Endothelial cell of umbilical vein (primary cell): ENCODE measurements around the gene TM2D1. TPM values are rescaled to one million over a fixed set of nuclear protein-coding genes. Genes with fewer than 3 reads are reported as not detected.

ENCODE experiments used
- BruUV-seq: library from RNA; stranded (reverse); fragments of 400-500 nt; replicated peaks from 2 replicates; lab custom pipeline; 2021; lab: Mats Ljungman, UMichigan
- CTCF ChIA-PET: fragments of 300-600, 350-600 bp; sonication (Branson Sonifier 250); formaldehyde crosslinking; loops from one replicate; lab custom pipeline; 2021; ENCODE audit warnings: antibody characterized with exemption, inconsistent platforms; lab: Charles Lee
- POLR2A ChIA-PET: fragments of 300-600, 350-600 bp; sonication (Branson Sonifier 250); formaldehyde crosslinking; loops from one replicate; lab custom pipeline; 2021; ENCODE audit warnings: antibody characterized with exemption, inconsistent platforms; lab: Charles Lee
- DNase-seq: peaks from one replicate; pipeline ENCODE4 v3.0.0-alpha.2; 2011; ENCODE audit warnings: low read depth, low spot score
- FAIRE-seq: peaks from 2 replicates; lab custom pipeline; 2011; peaks lifted over from hg19 to GRCh38; lab: Jason Lieb, UNC
- H2AFZ ChIP-seq: 2 replicates; pipeline ENCODE4 v1.6.0; 2012; ENCODE audit warnings: low read depth, low read length, control low read depth, inconsistent platforms
- H3K27ac ChIP-seq: 2 replicates; pipeline ENCODE4 v1.5.1; 2011; ENCODE audit warnings: low read depth, mild to moderate bottlenecking, control low read depth, low read length, moderate library complexity; ENCODE audit not compliant: insufficient read depth
- H3K27me3 ChIP-seq, 2 experiments: 2 replicates each; pipeline versions ENCODE4 v1.6.0 to v1.6.1; 2011; ENCODE audit warnings: low read length in 2 of 2, mixed read lengths in 1 of 2; ENCODE audit not compliant: control insufficient read depth in 2 of 2, insufficient read depth in 2 of 2
- H3K36me3 ChIP-seq, 2 experiments: 2 replicates in 1 of 2; 3 replicates in 1 of 2; pipeline ENCODE4 v1.5.1; 2011; ENCODE audit warnings: low read length in 2 of 2, mild to moderate bottlenecking in 1 of 2, moderate library complexity in 1 of 2; ENCODE audit not compliant: control insufficient read depth in 2 of 2, insufficient read depth in 2 of 2; ENCODE audit errors: extremely low read depth in 1 of 2
- H3K4me1 ChIP-seq: 3 replicates; pipeline ENCODE4 v1.5.1; 2011; ENCODE audit warnings: mild to moderate bottlenecking, low read length; ENCODE audit not compliant: control insufficient read depth, insufficient read depth; ENCODE audit errors: extremely low read depth
- H3K4me2 ChIP-seq: 2 replicates; pipeline ENCODE4 v1.6.1; 2011; ENCODE audit warnings: low read length, control low read depth, mixed read lengths; ENCODE audit not compliant: insufficient read depth
- H3K4me3 ChIP-seq, 3 experiments: fragments of 200-600 bp in 1 of 3; sonication (generic), shearing (Covaris generic) in 1 of 3; replicated peaks in 1 of 3; 2 replicates each; pipeline ENCODE4 v1.5.1; 2011 to 2016; ENCODE audit warnings: control low read depth in 3 of 3, low read length in 3 of 3, mild to moderate bottlenecking in 2 of 3, inconsistent platforms in 1 of 3, low read depth in 1 of 3, moderate library complexity in 1 of 3; ENCODE audit not compliant: insufficient read depth in 1 of 3
- H3K79me2 ChIP-seq: 2 replicates; pipeline ENCODE4 v1.6.0; 2012; ENCODE audit warnings: low read length, inconsistent platforms; ENCODE audit not compliant: control insufficient read depth, insufficient read depth
- H3K9ac ChIP-seq: replicated peaks from 2 replicates; pipeline ENCODE3; 2011; ENCODE audit warnings: low read length, control low read depth; ENCODE audit not compliant: insufficient read depth; ENCODE audit errors: extremely low read depth
- H3K9me1 ChIP-seq: replicated peaks from 3 replicates; pipeline ENCODE4 v1.6.0; 2011; ENCODE audit warnings: mild to moderate bottlenecking, low read length; ENCODE audit not compliant: control insufficient read depth, insufficient read depth; ENCODE audit errors: extremely low read depth
- H3K9me3 ChIP-seq: replicated peaks from 2 replicates; pipeline ENCODE4 v1.5.1; 2012; ENCODE audit warnings: low read length, inconsistent platforms; ENCODE audit not compliant: control insufficient read depth, insufficient read depth
- H4K20me1 ChIP-seq: replicated peaks from 2 replicates; pipeline ENCODE3; 2011; ENCODE audit warnings: mild to moderate bottlenecking, low read length; ENCODE audit not compliant: control insufficient read depth, insufficient read depth; ENCODE audit errors: extremely low read depth
- CTCF ChIP-seq, 2 donors: IDR thresholded peaks; 1 replicate in 1 of 2; 2 replicates in 1 of 2; pipeline ENCODE4 v1.5.1; 2011; ENCODE audit warnings: low read length in 2 of 2, mild to moderate bottlenecking in 2 of 2, moderate library complexity in 2 of 2, control low read depth in 1 of 2, inconsistent platforms in 1 of 2, low read depth in 1 of 2; ENCODE audit not compliant: insufficient read depth in 1 of 2; ENCODE audit errors: extremely low read depth in 1 of 2
- EZH2 ChIP-seq: IDR thresholded peaks from 2 replicates; pipeline ENCODE4 v1.6.1; 2012; ENCODE audit warnings: borderline replicate concordance, low read depth, mild to moderate bottlenecking, moderate library complexity, low read length, inconsistent platforms; ENCODE audit not compliant: severe bottlenecking
- dilution Hi-C: fragments of 300-500 bp; cut with MboI; formaldehyde crosslinking; loops from one replicate; pipeline ENCODE4 v1.15.0; 2019; ENCODE audit warnings: low sequenced_read_pairs; ENCODE audit not compliant: extremely low pct_ligation_motif_present
- intact Hi-C: fragments of 100-400 bp; cut with micrococcal nuclease; formaldehyde crosslinking; loops from one replicate; pipeline ENCODE4 v1.10.0; 2022
- polyA plus RNA-seq, 4 experiments: library from polyadenylated mRNA; depleted of rRNA in 3 of 4; stranded (reverse) in 3 of 4; unstranded in 1 of 4; fragments of >200 nt; gene quantifications; 2 replicates each; pipeline versions ENCODE4 v1.2.1 to v1.2.3, GENCODE V29; 2011 to 2012; ENCODE audit warnings: missing spikeins in 1 of 4
- total RNA-seq: library from RNA; stranded (reverse); gene quantifications from 2 replicates; pipeline ENCODE4 v1.2.3, GENCODE V29; 2021

The TM2D1 gene
- total and polyA plus RNA-seq, 2 donors (not counting 3 experiments of a cell fraction or from before 2014, with no cell fraction given): 37.5 to 50.0 TPM

GRCh38 chr1:61641578-61642336 lies 83.2 kb downstream of the TM2D1 start:
- Histone ChIP-seq H3K27ac (no peak overlapping the region), H3K36me3 (no peaks in the 10 kb centered on the region), H3K9me3 (no peaks in the 10 kb centered on the region), H3K27me3 (no peaks in the 10 kb centered on the region), H3K4me3 (peak overlapping the region in 1 of 3 experiments; percentile 37), H4K20me1 (no peaks in the 10 kb centered on the region), H3K4me2 (peak overlapping the region; percentile 79), H3K9ac (peak overlapping the region; percentile 40), H3K4me1 (peaks cover 7% of the 10 kb centered on the region), H2AFZ (peak overlapping the region; percentile 82), H3K9me1 (no peaks in the 10 kb centered on the region), H3K79me2 (no peaks in the 10 kb centered on the region)
- FAIRE-seq (peak; percentile 93), DNase-seq (peak; percentile 75)
- ChIA-PET POLR2A (no interaction called here), CTCF (interaction anchor here (0.6 to 3.0 kb wide), 19 partner anchors 9 to 1670 kb away, joined by 3 to 25 read pairs (median 3); no protein-coding TSS in a partner anchor)
- intact Hi-C loops: loop anchor here (1.0 to 2.0 kb wide), 7 partner anchors 53 to 671 kb away; no protein-coding TSS in a partner anchor
- TF ChIP-seq EZH2 (no peak), CTCF (IDR thresholded peaks at IDR 0.05; ENCODE audit: extremely low read depth in 1 of 2, insufficient read depth in 1 of 2, low read depth in 1 of 2, low read length in 2 of 2) (peak; percentile 60 to 90)
- dilution Hi-C loops: no loop called here
- BruUV-seq: no TSS peak
